IgD-negative memory B cell (primary cell): ENCODE measurements around the gene DRAM2. TPM values are rescaled to one million over a fixed set of nuclear protein-coding genes. Genes with fewer than 3 reads are reported as not detected.

ENCODE experiments used
- H3K27ac Mint-ChIP-seq, 3 donors: one replicate each; pipeline ENCODE4 v1.8.0; 2020 to 2022; ENCODE audit warnings: mild to moderate bottlenecking in 3 of 3, mixed read lengths in 3 of 3, moderate library complexity in 1 of 3
- H3K27me3 Mint-ChIP-seq: one replicate; pipeline ENCODE4 v1.8.0; 2021; ENCODE audit warnings: mixed read lengths
- H3K36me3 Mint-ChIP-seq: one replicate; pipeline ENCODE4 v1.8.0; 2020; ENCODE audit warnings: mild to moderate bottlenecking, mixed read lengths
- H3K4me1 Mint-ChIP-seq, 3 donors: one replicate each; pipeline ENCODE4 v1.8.0; 2020 to 2022; ENCODE audit warnings: mixed read lengths in 3 of 3, mild to moderate bottlenecking in 1 of 3
- H3K4me3 Mint-ChIP-seq, 4 donors: one replicate each; pipeline ENCODE4 v1.8.0; 2020 to 2022; ENCODE audit warnings: mild to moderate bottlenecking in 4 of 4, mixed read lengths in 4 of 4, moderate library complexity in 3 of 4
- H3K9me3 Mint-ChIP-seq, 3 donors: one replicate each; pipeline ENCODE4 v1.8.0; 2020 to 2021; ENCODE audit warnings: mixed read lengths in 3 of 3, mild to moderate bottlenecking in 1 of 3
- polyA plus RNA-seq: library from polyadenylated mRNA; unstranded; fragments of 300-500 nt; fragmentation: Illumina TruSeq; gene quantifications from one replicate; pipeline ENCODE4 v1.2.3, GENCODE V29; 2021

Gene DRAM2
- 268 TPM for polyA plus RNA-seq

- Mint-ChIP-seq H3K4me1 (peaks cover 39 to 61% (median 45%) of the 10 kb centered on the region in 3 donors), H3K4me3 (peak within 1 kb of the TSS; percentile 96 to 100 (median 98)), H3K9me3 (no peaks in the 10 kb centered on the region), H3K36me3 (peaks cover 3% of the 10 kb centered on the region), H3K27me3 (no peaks in the 10 kb centered on the region), H3K27ac (peak within 1 kb of the TSS; percentile 97 to 99 (median 99))
These were observed at the start of gene DRAM2, which contains the start of gene CEPT1 for GRCh38 chr1:111139956-111140679. TSS of gene DRAM2 (minus strand) at chr1:111140093. CDS start at chr1:111131554, 8,539 bp downstream. TSS of gene CEPT1 (plus strand) at chr1:111140223. CDS start at chr1:111147715, 7,492 bp downstream.

- H3K27ac Mint-ChIP-seq, result peak overlapping the region in 2 of 3 donors; percentile 13 to 94
- peaks cover 18% of the 10 kb centered on the region for H3K36me3 Mint-ChIP-seq
- H3K4me1 Mint-ChIP-seq, result peaks cover 9 to 44% (median 42%) of the 10 kb centered on the region in 3 donors
These were observed 44.8 kb upstream of the DRAM2 start for GRCh38 chr1:111184663-111185062.

DNA sequence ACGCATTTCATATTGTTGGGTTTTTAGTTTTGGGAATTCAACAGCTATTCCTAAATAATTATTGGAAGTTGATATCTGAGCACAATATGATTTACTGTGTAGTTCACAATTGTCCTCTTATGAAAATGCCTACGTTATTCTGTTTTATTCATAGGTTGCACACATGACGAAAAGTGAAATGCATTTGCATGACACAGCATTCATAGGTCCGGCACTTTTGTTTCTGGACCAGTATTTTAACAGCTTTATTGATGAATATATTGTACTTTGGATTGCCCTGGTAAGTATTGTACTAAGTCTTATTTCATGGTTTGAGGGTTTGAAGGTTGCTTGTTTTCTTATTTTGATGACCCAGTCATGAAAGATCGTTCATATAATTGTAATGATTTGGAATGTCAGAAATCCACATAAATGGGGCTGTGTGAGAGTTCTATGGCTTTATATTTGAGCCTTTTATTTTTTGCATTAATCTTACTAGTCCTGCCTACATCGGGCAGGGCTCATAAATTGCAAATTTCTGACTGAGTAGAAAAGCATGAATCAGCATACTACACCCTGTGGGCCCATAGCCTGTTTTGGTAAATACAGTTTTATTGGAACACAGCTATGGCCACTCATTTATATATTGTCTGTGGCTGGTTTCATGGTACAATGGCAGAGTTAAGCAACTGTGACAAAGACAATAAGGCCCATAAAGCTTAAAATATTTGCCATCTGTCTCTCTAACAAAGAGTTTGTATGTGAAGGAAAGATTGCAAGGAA is 43.6 kb upstream of the DRAM2 start:
- Mint-ChIP-seq H3K9me3 (no peaks in the 10 kb centered on the region), H3K4me1 (peaks cover 11 to 48% (median 42%) of the 10 kb centered on the region in 3 donors), H3K27me3 (no peaks in the 10 kb centered on the region), H3K36me3 (peaks cover 17% of the 10 kb centered on the region), H3K4me3 (no peak overlapping the region), H3K27ac (no peak overlapping the region)

More at GRCh38 chr1:111184663-111185062, 44.8 kb upstream of the DRAM2 start:
- H3K9me3 Mint-ChIP-seq, result no peaks in the 10 kb centered on the region
- H3K27me3 Mint-ChIP-seq, result no peaks in the 10 kb centered on the region
- H3K4me3 Mint-ChIP-seq, result no peak overlapping the region

- H3K36me3 Mint-ChIP-seq, result peaks cover 16% of the 10 kb centered on the region
- no peaks in the 10 kb centered on the region for H3K9me3 Mint-ChIP-seq
- no peak overlapping the region for H3K27ac Mint-ChIP-seq
- no peak overlapping the region for H3K4me3 Mint-ChIP-seq
- H3K4me1 Mint-ChIP-seq, result peaks cover 12 to 48% (median 44%) of the 10 kb centered on the region in 3 donors
- no peaks in the 10 kb centered on the region for H3K27me3 Mint-ChIP-seq
These were observed 42.2 kb upstream of the DRAM2 start for GRCh38 chr1:111182052-111182451.

GRCh38 chr1:111179968-111180533 is 40.2 kb upstream of the DRAM2 start:
- H3K36me3 Mint-ChIP-seq, result peaks cover 16% of the 10 kb centered on the region
- H3K27ac Mint-ChIP-seq, result peak overlapping the region in 2 of 3 donors; percentile 27 to 71
- peaks cover 18 to 48% (median 47%) of the 10 kb centered on the region in 3 donors for H3K4me1 Mint-ChIP-seq
- H3K27me3 Mint-ChIP-seq, result no peaks in the 10 kb centered on the region
- H3K9me3 Mint-ChIP-seq, result no peaks in the 10 kb centered on the region
- no peak overlapping the region for H3K4me3 Mint-ChIP-seq

- no peaks in the 10 kb centered on the region for H3K9me3 Mint-ChIP-seq
- H3K27me3 Mint-ChIP-seq, result no peaks in the 10 kb centered on the region
- H3K27ac Mint-ChIP-seq, result peak overlapping the region in 1 of 3 donors; percentile 41
- H3K36me3 Mint-ChIP-seq, result peaks cover 15% of the 10 kb centered on the region
- H3K4me1 Mint-ChIP-seq, result peaks cover 35 to 57% (median 40%) of the 10 kb centered on the region in 3 donors
- peak overlapping the region in 1 of 4 donors; percentile 17 for H3K4me3 Mint-ChIP-seq
These were observed 36.8 kb upstream of the DRAM2 start for GRCh38 chr1:111176678-111177077.

DNA sequence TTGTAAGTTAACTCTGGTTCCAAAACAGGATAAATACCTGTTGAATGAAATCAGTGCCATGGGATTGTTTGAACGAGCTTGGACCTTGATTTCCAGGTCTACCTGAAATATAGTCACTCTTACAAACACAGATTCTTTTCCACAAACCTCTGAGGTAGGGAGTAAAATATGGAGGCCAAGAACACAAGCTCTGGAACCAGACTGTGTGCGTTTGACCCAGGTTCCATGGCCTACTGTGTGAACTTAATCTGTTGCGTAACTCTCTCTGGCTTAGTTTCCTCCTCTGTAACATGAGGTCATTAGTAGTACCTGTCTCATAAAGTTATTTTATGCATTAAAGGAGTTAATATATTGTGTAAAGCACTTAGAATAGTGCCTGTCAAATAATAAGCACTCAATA is 35.5 kb upstream of the DRAM2 start:
- Mint-ChIP-seq H3K4me1 (peaks cover 32 to 53% (median 36%) of the 10 kb centered on the region in 3 donors), H3K27me3 (no peaks in the 10 kb centered on the region), H3K27ac (no peak overlapping the region), H3K36me3 (peaks cover 12% of the 10 kb centered on the region), H3K9me3 (no peaks in the 10 kb centered on the region), H3K4me3 (no peak overlapping the region)

DNA sequence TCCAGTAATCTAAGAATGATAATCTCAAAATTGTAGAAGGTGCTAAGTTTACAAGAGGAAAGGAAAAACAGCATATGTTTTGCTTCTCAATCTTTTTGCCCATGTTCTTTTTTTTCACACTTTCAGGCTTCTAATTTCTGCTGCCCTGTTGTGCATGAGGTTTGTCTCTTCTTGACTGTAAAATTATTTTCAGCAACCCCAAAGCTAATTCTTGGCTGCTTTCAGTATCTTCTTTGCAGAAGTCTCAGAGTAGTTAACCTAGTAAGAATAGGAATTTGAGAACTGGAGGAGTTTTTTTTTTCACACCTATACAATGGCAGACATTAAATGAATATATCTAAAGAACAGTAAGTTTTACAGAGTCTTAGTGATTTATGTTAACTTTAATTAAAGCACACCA is 34.2 kb upstream of the DRAM2 start:
- Mint-ChIP-seq H3K27ac (peak overlapping the region; percentile 5 to 68 (median 28)), H3K4me3 (peak overlapping the region in 1 of 4 donors; percentile 41), H3K9me3 (no peaks in the 10 kb centered on the region), H3K36me3 (peaks cover 8% of the 10 kb centered on the region), H3K4me1 (peaks cover 29 to 44% (median 31%) of the 10 kb centered on the region in 3 donors), H3K27me3 (no peaks in the 10 kb centered on the region)

DNA sequence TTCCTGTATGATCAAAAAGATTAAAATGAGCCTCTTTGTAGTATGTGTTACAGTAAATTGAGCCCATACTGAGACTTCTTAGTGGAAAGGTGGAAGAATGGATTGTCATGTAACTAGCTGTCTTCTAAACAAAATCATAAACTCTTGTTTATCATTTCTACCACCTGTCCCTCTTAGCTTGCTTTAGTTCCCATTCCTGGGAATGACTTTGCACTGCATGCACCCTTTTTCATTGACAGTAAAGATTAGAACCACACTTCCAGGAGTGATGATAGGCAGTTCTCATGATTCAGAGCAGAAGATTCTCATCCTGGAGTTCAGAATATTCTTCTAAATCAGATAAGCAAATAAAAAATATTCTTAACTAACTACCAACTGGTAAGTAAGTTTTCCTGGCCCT is 32.6 kb upstream of the DRAM2 start:
- peaks cover 28 to 41% (median 29%) of the 10 kb centered on the region in 3 donors for H3K4me1 Mint-ChIP-seq
- H3K36me3 Mint-ChIP-seq, result peaks cover 7% of the 10 kb centered on the region
- peak overlapping the region in 1 of 4 donors; percentile 20 for H3K4me3 Mint-ChIP-seq
- H3K9me3 Mint-ChIP-seq, result no peaks in the 10 kb centered on the region
- H3K27ac Mint-ChIP-seq, result peak overlapping the region in 2 of 3 donors; percentile 52 to 74
- H3K27me3 Mint-ChIP-seq, result no peaks in the 10 kb centered on the region

- Mint-ChIP-seq H3K36me3 (no peaks in the 10 kb centered on the region), H3K9me3 (no peaks in the 10 kb centered on the region), H3K27me3 (no peaks in the 10 kb centered on the region), H3K27ac (no peak overlapping the region), H3K4me1 (peaks cover 15 to 24% (median 23%) of the 10 kb centered on the region in 3 donors), H3K4me3 (peak overlapping the region in 1 of 4 donors; percentile 13)
These were observed 24.3 kb upstream of the DRAM2 start for GRCh38 chr1:111164151-111164550.

DNA sequence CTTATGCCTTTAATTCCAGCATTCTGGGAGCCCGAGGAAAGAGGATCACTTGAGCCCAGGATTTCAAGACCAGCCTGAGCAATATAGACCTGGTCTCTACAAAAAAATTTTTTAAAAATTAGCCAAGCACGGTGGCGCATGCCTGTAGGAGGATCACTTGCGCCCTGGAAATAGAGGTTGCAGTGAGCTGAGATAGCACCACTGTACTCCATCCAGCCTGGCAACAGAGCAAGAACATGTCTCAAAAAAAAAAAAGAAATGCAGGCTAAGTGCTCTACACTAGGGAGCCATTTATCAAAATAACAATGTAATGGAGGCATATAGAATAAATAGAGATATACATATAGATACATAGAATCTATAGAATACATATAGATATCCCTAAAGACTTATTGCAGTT is 23.5 kb upstream of the DRAM2 start:
- peaks cover 12 to 26% (median 23%) of the 10 kb centered on the region in 3 donors for H3K4me1 Mint-ChIP-seq

GRCh38 chr1:111162488-111162880 is 22.6 kb upstream of the DRAM2 start:
- H3K27ac Mint-ChIP-seq, result peak overlapping the region in 1 of 3 donors; percentile 9
- no peaks in the 10 kb centered on the region for H3K27me3 Mint-ChIP-seq
- no peak overlapping the region for H3K4me3 Mint-ChIP-seq
- peaks cover 12 to 27% (median 23%) of the 10 kb centered on the region in 3 donors for H3K4me1 Mint-ChIP-seq
- no peaks in the 10 kb centered on the region for H3K36me3 Mint-ChIP-seq
- no peaks in the 10 kb centered on the region for H3K9me3 Mint-ChIP-seq

More for the DNA sequence above, 23.5 kb upstream of the DRAM2 start:
- Mint-ChIP-seq H3K27ac (no peak overlapping the region), H3K36me3 (no peaks in the 10 kb centered on the region), H3K9me3 (no peaks in the 10 kb centered on the region), H3K4me3 (no peak overlapping the region), H3K27me3 (no peaks in the 10 kb centered on the region)

GRCh38 chr1:111161843-111162487 is 22.1 kb upstream of the DRAM2 start:
- Mint-ChIP-seq H3K4me1 (peaks cover 15 to 27% (median 23%) of the 10 kb centered on the region in 3 donors), H3K9me3 (no peaks in the 10 kb centered on the region), H3K36me3 (no peaks in the 10 kb centered on the region), H3K27me3 (no peaks in the 10 kb centered on the region), H3K4me3 (peak overlapping the region in 1 of 4 donors; percentile 9), H3K27ac (peak overlapping the region in 1 of 3 donors; percentile 69)

DNA sequence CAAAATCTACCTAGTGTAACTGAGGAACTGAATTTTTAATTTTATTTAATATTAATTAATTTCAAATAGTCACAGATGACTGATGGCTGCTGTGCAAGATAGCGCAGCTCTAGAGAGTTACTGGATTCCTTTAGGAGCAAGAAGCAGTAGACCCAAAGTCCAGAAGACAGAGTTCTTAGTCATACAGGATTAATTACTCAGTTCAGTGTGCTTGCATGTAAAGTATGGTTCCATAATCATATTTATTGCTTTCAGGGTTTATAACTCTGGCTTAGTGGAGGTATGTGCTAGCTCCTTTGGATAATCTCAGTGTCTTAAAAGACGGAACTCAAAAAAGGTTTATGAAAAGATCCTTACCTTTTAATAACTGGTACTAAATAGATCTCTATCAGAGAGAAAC is 17.5 kb upstream of the DRAM2 start:
- Mint-ChIP-seq H3K27ac (no peak overlapping the region), H3K9me3 (no peaks in the 10 kb centered on the region), H3K4me1 (peaks cover 44 to 53% (median 47%) of the 10 kb centered on the region in 3 donors), H3K27me3 (no peaks in the 10 kb centered on the region), H3K36me3 (peaks cover 14% of the 10 kb centered on the region), H3K4me3 (no peak overlapping the region)
